HEK293 (cell line): ENCODE data around the gene NAV1.

Experiments
- GLIS1 ChIP-seq: fragments of 450-650 bp; formaldehyde crosslinking; IDR thresholded peaks from 2 replicates; pipeline ENCODE4 v1.5.1; 2016; ENCODE audit warnings: missing biosample characterization, missing genetic modification characterization
- SP2 ChIP-seq: fragments of 450-650 bp; formaldehyde crosslinking; IDR thresholded peaks from 2 replicates; pipeline ENCODE4 v1.5.1; 2016; ENCODE audit warnings: missing biosample characterization, missing genetic modification characterization
- YY1 ChIP-seq: fragments of 450-650 bp; formaldehyde crosslinking; IDR thresholded peaks from 2 replicates; pipeline ENCODE4 v1.5.1; 2018; ENCODE audit warnings: missing biosample characterization, missing genetic modification characterization
- ZNF184 ChIP-seq: fragments of 450-650 bp; IDR thresholded peaks from 2 replicates; pipeline ENCODE4 v1.5.1; 2018; ENCODE audit warnings: missing biosample characterization, mild to moderate bottlenecking, missing genetic modification characterization
- ZNF302 ChIP-seq: fragments of 450-650 bp; formaldehyde crosslinking; IDR thresholded peaks from 2 replicates; pipeline ENCODE4 v1.5.1; 2016; ENCODE audit warnings: missing biosample characterization, missing genetic modification characterization, low read depth
- ZNF394 ChIP-seq: fragments of 450-650 bp; formaldehyde crosslinking; IDR thresholded peaks from 2 replicates; pipeline ENCODE4 v1.5.1; 2016; ENCODE audit warnings: missing biosample characterization, missing genetic modification characterization, mild to moderate bottlenecking, moderate library complexity, borderline replicate concordance
- ZNF510 ChIP-seq: fragments of 450-650 bp; formaldehyde crosslinking; IDR thresholded peaks from 2 replicates; pipeline ENCODE4 v1.5.1; 2018; ENCODE audit warnings: mild to moderate bottlenecking, missing genetic modification characterization, missing biosample characterization; ENCODE audit not compliant: insufficient replicate concordance
- ZNF654 ChIP-seq: fragments of 450-650 bp; formaldehyde crosslinking; IDR thresholded peaks from 2 replicates; pipeline ENCODE4 v1.5.1; 2016; ENCODE audit warnings: low read depth, missing biosample characterization, missing genetic modification characterization
- TF ChIP-seq, protein P1 (sequence below): fragments of 450-650 bp; formaldehyde crosslinking; IDR thresholded peaks from 2 replicates; pipeline ENCODE4 v1.5.1; 2016; ENCODE audit warnings: missing biosample characterization, missing genetic modification characterization
- TF ChIP-seq, protein P2 (sequence below): IDR thresholded peaks from 2 replicates; pipeline ENCODE4 v1.6.1; 2011; ENCODE audit warnings: mild to moderate bottlenecking, low read depth, low read length, borderline replicate concordance
- TF ChIP-seq, protein P3 (sequence below): fragments of 450-650 bp; formaldehyde crosslinking; IDR thresholded peaks from 2 replicates; pipeline ENCODE4 v1.5.1; 2017; ENCODE audit warnings: missing biosample characterization, missing genetic modification characterization

DNA sequence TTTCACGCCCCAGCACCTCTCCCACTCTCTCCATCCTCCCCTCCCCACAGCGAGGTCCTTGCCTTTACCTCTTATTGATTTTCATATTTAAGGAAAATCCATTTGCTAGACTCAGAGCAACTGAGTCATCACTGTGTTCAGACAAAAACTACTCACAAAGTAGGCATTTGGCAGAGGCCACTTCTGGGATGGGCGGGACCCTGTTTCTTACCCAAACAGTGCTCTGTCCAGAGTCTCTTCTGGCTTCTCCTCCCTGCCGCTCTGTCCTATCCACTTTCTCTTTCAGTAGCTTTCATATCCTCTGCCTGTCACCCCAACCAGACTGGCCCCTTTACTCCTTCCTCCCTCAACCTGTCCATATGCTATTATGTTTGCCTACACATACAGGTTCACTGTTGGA lies 2.4 kb upstream of the NAV1 start:
- TF ChIP-seq, protein P1, sequence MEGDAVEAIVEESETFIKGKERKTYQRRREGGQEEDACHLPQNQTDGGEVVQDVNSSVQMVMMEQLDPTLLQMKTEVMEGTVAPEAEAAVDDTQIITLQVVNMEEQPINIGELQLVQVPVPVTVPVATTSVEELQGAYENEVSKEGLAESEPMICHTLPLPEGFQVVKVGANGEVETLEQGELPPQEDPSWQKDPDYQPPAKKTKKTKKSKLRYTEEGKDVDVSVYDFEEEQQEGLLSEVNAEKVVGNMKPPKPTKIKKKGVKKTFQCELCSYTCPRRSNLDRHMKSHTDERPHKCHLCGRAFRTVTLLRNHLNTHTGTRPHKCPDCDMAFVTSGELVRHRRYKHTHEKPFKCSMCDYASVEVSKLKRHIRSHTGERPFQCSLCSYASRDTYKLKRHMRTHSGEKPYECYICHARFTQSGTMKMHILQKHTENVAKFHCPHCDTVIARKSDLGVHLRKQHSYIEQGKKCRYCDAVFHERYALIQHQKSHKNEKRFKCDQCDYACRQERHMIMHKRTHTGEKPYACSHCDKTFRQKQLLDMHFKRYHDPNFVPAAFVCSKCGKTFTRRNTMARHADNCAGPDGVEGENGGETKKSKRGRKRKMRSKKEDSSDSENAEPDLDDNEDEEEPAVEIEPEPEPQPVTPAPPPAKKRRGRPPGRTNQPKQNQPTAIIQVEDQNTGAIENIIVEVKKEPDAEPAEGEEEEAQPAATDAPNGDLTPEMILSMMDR: no peak
- TF ChIP-seq, protein P2, sequence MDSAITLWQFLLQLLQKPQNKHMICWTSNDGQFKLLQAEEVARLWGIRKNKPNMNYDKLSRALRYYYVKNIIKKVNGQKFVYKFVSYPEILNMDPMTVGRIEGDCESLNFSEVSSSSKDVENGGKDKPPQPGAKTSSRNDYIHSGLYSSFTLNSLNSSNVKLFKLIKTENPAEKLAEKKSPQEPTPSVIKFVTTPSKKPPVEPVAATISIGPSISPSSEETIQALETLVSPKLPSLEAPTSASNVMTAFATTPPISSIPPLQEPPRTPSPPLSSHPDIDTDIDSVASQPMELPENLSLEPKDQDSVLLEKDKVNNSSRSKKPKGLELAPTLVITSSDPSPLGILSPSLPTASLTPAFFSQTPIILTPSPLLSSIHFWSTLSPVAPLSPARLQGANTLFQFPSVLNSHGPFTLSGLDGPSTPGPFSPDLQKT: no peak
- TF ChIP-seq YY1: no peak
- TF ChIP-seq GLIS1 (tag by site-specific recombination): no peak
- no peak for TF ChIP-seq ZNF654 (tag by site-specific recombination)
- peak; percentile 22; the same call in 1 of the 2 replicates for TF ChIP-seq SP2 (tag by site-specific recombination)
- TF ChIP-seq ZNF510 (tag by site-specific recombination): no peak
- TF ChIP-seq, protein P3, sequence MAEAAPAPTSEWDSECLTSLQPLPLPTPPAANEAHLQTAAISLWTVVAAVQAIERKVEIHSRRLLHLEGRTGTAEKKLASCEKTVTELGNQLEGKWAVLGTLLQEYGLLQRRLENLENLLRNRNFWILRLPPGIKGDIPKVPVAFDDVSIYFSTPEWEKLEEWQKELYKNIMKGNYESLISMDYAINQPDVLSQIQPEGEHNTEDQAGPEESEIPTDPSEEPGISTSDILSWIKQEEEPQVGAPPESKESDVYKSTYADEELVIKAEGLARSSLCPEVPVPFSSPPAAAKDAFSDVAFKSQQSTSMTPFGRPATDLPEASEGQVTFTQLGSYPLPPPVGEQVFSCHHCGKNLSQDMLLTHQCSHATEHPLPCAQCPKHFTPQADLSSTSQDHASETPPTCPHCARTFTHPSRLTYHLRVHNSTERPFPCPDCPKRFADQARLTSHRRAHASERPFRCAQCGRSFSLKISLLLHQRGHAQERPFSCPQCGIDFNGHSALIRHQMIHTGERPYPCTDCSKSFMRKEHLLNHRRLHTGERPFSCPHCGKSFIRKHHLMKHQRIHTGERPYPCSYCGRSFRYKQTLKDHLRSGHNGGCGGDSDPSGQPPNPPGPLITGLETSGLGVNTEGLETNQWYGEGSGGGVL (tag by site-specific recombination): no peak
- TF ChIP-seq ZNF302 (tag by site-specific recombination): no peak
- no peak for TF ChIP-seq ZNF394 (tag by site-specific recombination)
- TF ChIP-seq ZNF184 (tag by site-specific recombination): no peak
